ENCODE results near the gene PPP1R37.

Gene PPP1R37

GRCh38 chr19:45091031-45091923, 1.7 kb upstream of the PPP1R37 start:
- peak; percentile 100 for DNase-seq
- no peak overlapping the region for H2BK12ac ChIP-seq (ENCODE audit: low read length)
- no peak overlapping the region for H4K12ac ChIP-seq (ENCODE audit: low read depth, low read length)
- H3K4ac ChIP-seq (ENCODE audit: low read depth, low read length) = no peak overlapping the region
- H3K4me3 ChIP-seq (ENCODE audit: low read depth, low read length) = no peak overlapping the region
- H3K27me3 ChIP-seq (ENCODE audit: insufficient read depth, low read length) = no peaks in the 10 kb centered on the region
- H3K27ac ChIP-seq (ENCODE audit: low read depth, low read length) = peak overlapping the region; percentile 29
- H3K4me2 ChIP-seq (ENCODE audit: low read length) = peak overlapping the region; percentile 82
- no peak overlapping the region for H3K9ac ChIP-seq (ENCODE audit: low read length)
- no peak overlapping the region for H2AK5ac ChIP-seq (ENCODE audit: low read length)
- H4K8ac ChIP-seq (ENCODE audit: low read depth, low read length) = peak overlapping the region; percentile 74
- no peak overlapping the region for H3K18ac ChIP-seq (ENCODE audit: low read length)
- H3K79me2 ChIP-seq (ENCODE audit: control insufficient read depth, insufficient read depth, low read length, poor library complexity) = peaks cover 22% of the 10 kb centered on the region
- H3K23ac ChIP-seq (ENCODE audit: low read length) = no peak overlapping the region
- H3K14ac ChIP-seq (ENCODE audit: low read length) = no peak overlapping the region
- H2BK120ac ChIP-seq (ENCODE audit: insufficient read depth, low read length, poor library complexity) = no peak overlapping the region
- H4K91ac ChIP-seq (ENCODE audit: low read depth, low read length) = no peak overlapping the region
- no CpG with 5 or more reads among the region's 64 CpGs for WGBS (ENCODE audit: extremely low coverage, insufficient coverage, insufficient read length)
- peaks cover 13 to 15% of the 10 kb centered on the region in 2 experiments for H3K4me1 ChIP-seq (ENCODE audit: control insufficient read depth in 1 of 2, insufficient read depth in 2 of 2, low read length in 2 of 2)
- peaks cover 19 to 22% of the 10 kb centered on the region in 2 experiments for H3K36me3 ChIP-seq (ENCODE audit: control insufficient read depth in 1 of 2, insufficient read depth in 2 of 2, low read length in 2 of 2)
- peaks cover 10% of the 10 kb centered on the region for H3K79me1 ChIP-seq (ENCODE audit: low read length)
- H3K9me3 ChIP-seq (ENCODE audit: insufficient read depth, low read depth, low read length) = no peaks in the 10 kb centered on the region
- peak overlapping the region; percentile 56 for H2AFZ ChIP-seq (ENCODE audit: insufficient read depth, low read length, poor library complexity)
- H2BK5ac ChIP-seq (ENCODE audit: low read depth, low read length, poor library complexity) = no peak overlapping the region

- peak overlapping the region; percentile 100 for H3K4ac ChIP-seq (ENCODE audit: low read depth, low read length)
- no peak overlapping the region for H3K27ac ChIP-seq (ENCODE audit: low read depth, low read length)
- no peak overlapping the region for H2AFZ ChIP-seq (ENCODE audit: insufficient read depth, low read length, poor library complexity)
- H2BK5ac ChIP-seq (ENCODE audit: low read depth, low read length, poor library complexity) = no peak overlapping the region
- peaks cover 29 to 33% of the 10 kb centered on the region in 2 experiments for H3K4me1 ChIP-seq (ENCODE audit: control insufficient read depth in 1 of 2, insufficient read depth in 2 of 2, low read length in 2 of 2)
- no peak overlapping the region for H3K14ac ChIP-seq (ENCODE audit: low read length)
- H3K23ac ChIP-seq (ENCODE audit: low read length) = no peak overlapping the region
- no peak overlapping the region for H2BK12ac ChIP-seq (ENCODE audit: low read length)
- no peak overlapping the region for H4K12ac ChIP-seq (ENCODE audit: low read depth, low read length)
- H3K4me3 ChIP-seq (ENCODE audit: low read depth, low read length) = no peak overlapping the region
- no peak overlapping the region for H2BK120ac ChIP-seq (ENCODE audit: insufficient read depth, low read length, poor library complexity)
- H3K9me3 ChIP-seq (ENCODE audit: insufficient read depth, low read depth, low read length) = no peaks in the 10 kb centered on the region
- H2AK5ac ChIP-seq (ENCODE audit: low read length) = no peak overlapping the region
- H4K91ac ChIP-seq (ENCODE audit: low read depth, low read length) = no peak overlapping the region
- H4K8ac ChIP-seq (ENCODE audit: low read depth, low read length) = no peak overlapping the region
- no peak overlapping the region for H3K18ac ChIP-seq (ENCODE audit: low read length)
- H3K79me2 ChIP-seq (ENCODE audit: control insufficient read depth, insufficient read depth, low read length, poor library complexity) = peaks cover 35% of the 10 kb centered on the region
- peaks cover 10% of the 10 kb centered on the region for H3K79me1 ChIP-seq (ENCODE audit: low read length)
- H3K4me2 ChIP-seq (ENCODE audit: low read length) = peak overlapping the region; percentile 99
- H3K9ac ChIP-seq (ENCODE audit: low read length) = no peak overlapping the region
- no peak for DNase-seq
- H3K27me3 ChIP-seq (ENCODE audit: insufficient read depth, low read length) = no peaks in the 10 kb centered on the region
- peaks cover 13 to 15% of the 10 kb centered on the region in 2 experiments for H3K36me3 ChIP-seq (ENCODE audit: control insufficient read depth in 1 of 2, insufficient read depth in 2 of 2, low read length in 2 of 2)
- WGBS (ENCODE audit: extremely low coverage, insufficient coverage, insufficient read length) = no CpG with 5 or more reads among the region's 9 CpGs
These were observed 1.2 kb downstream of the PPP1R37 start for GRCh38 chr19:45094137-45094536.

- no peak overlapping the region for H2BK120ac ChIP-seq (ENCODE audit: insufficient read depth, low read length, poor library complexity)
- no peak overlapping the region for H2BK5ac ChIP-seq (ENCODE audit: low read depth, low read length, poor library complexity)
- H2AK5ac ChIP-seq (ENCODE audit: low read length) = no peak overlapping the region
- H4K12ac ChIP-seq (ENCODE audit: low read depth, low read length) = no peak overlapping the region
- H3K4me2 ChIP-seq (ENCODE audit: low read length) = no peak overlapping the region
- DNase-seq = no peak
- H3K4me3 ChIP-seq (ENCODE audit: low read depth, low read length) = no peak overlapping the region
- peaks cover 10% of the 10 kb centered on the region for H3K79me1 ChIP-seq (ENCODE audit: low read length)
- H3K18ac ChIP-seq (ENCODE audit: low read length) = no peak overlapping the region
- no peak overlapping the region for H2BK12ac ChIP-seq (ENCODE audit: low read length)
- WGBS (ENCODE audit: extremely low coverage, insufficient coverage, insufficient read length) = no CpG with 5 or more reads among the region's 5 CpGs
- peaks cover 37% of the 10 kb centered on the region for H3K79me2 ChIP-seq (ENCODE audit: control insufficient read depth, insufficient read depth, low read length, poor library complexity)
- peak overlapping the region; percentile 92 for H3K4ac ChIP-seq (ENCODE audit: low read depth, low read length)
- H3K9ac ChIP-seq (ENCODE audit: low read length) = no peak overlapping the region
- H3K9me3 ChIP-seq (ENCODE audit: insufficient read depth, low read depth, low read length) = no peaks in the 10 kb centered on the region
- no peaks in the 10 kb centered on the region for H3K27me3 ChIP-seq (ENCODE audit: insufficient read depth, low read length)
- H3K14ac ChIP-seq (ENCODE audit: low read length) = no peak overlapping the region
- H3K23ac ChIP-seq (ENCODE audit: low read length) = no peak overlapping the region
- H4K8ac ChIP-seq (ENCODE audit: low read depth, low read length) = no peak overlapping the region
- H3K4me1 ChIP-seq (ENCODE audit: control insufficient read depth in 1 of 2, insufficient read depth in 2 of 2, low read length in 2 of 2) = peaks cover 33 to 36% of the 10 kb centered on the region in 2 experiments
- H4K91ac ChIP-seq (ENCODE audit: low read depth, low read length) = no peak overlapping the region
- no peak overlapping the region for H2AFZ ChIP-seq (ENCODE audit: insufficient read depth, low read length, poor library complexity)
- peaks cover 13 to 15% of the 10 kb centered on the region in 2 experiments for H3K36me3 ChIP-seq (ENCODE audit: control insufficient read depth in 1 of 2, insufficient read depth in 2 of 2, low read length in 2 of 2)
- no peak overlapping the region for H3K27ac ChIP-seq (ENCODE audit: low read depth, low read length)
These were observed 1.7 kb downstream of the PPP1R37 start for GRCh38 chr19:45094707-45095106.

GRCh38 chr19:45095496-45096413, 2.8 kb downstream of the PPP1R37 start:
- peaks cover 10% of the 10 kb centered on the region for H3K79me1 ChIP-seq (ENCODE audit: low read length)
- no peak overlapping the region for H2AK5ac ChIP-seq (ENCODE audit: low read length)
- no peak overlapping the region for H2BK12ac ChIP-seq (ENCODE audit: low read length)
- no peak for DNase-seq
- no peak overlapping the region for H4K12ac ChIP-seq (ENCODE audit: low read depth, low read length)
- H2AFZ ChIP-seq (ENCODE audit: insufficient read depth, low read length, poor library complexity) = no peak overlapping the region
- no peak overlapping the region for H4K8ac ChIP-seq (ENCODE audit: low read depth, low read length)
- peak overlapping the region; percentile 92 for H3K4ac ChIP-seq (ENCODE audit: low read depth, low read length)
- H2BK5ac ChIP-seq (ENCODE audit: low read depth, low read length, poor library complexity) = no peak overlapping the region
- peaks cover 6 to 7% of the 10 kb centered on the region in 2 experiments for H3K36me3 ChIP-seq (ENCODE audit: control insufficient read depth in 1 of 2, insufficient read depth in 2 of 2, low read length in 2 of 2)
- H3K79me2 ChIP-seq (ENCODE audit: control insufficient read depth, insufficient read depth, low read length, poor library complexity) = peaks cover 37% of the 10 kb centered on the region
- WGBS (ENCODE audit: extremely low coverage, insufficient coverage, insufficient read length) = no CpG with 5 or more reads among the region's 14 CpGs
- H3K4me2 ChIP-seq (ENCODE audit: low read length) = no peak overlapping the region
- no peak overlapping the region for H3K18ac ChIP-seq (ENCODE audit: low read length)
- no peaks in the 10 kb centered on the region for H3K9me3 ChIP-seq (ENCODE audit: insufficient read depth, low read depth, low read length)
- H4K91ac ChIP-seq (ENCODE audit: low read depth, low read length) = no peak overlapping the region
- peaks cover 33 to 37% of the 10 kb centered on the region in 2 experiments for H3K4me1 ChIP-seq (ENCODE audit: control insufficient read depth in 1 of 2, insufficient read depth in 2 of 2, low read length in 2 of 2)
- H2BK120ac ChIP-seq (ENCODE audit: insufficient read depth, low read length, poor library complexity) = no peak overlapping the region
- H3K27me3 ChIP-seq (ENCODE audit: insufficient read depth, low read length) = no peaks in the 10 kb centered on the region
- no peak overlapping the region for H3K23ac ChIP-seq (ENCODE audit: low read length)
- H3K27ac ChIP-seq (ENCODE audit: low read depth, low read length) = no peak overlapping the region
- H3K4me3 ChIP-seq (ENCODE audit: low read depth, low read length) = no peak overlapping the region
- no peak overlapping the region for H3K14ac ChIP-seq (ENCODE audit: low read length)
- H3K9ac ChIP-seq (ENCODE audit: low read length) = no peak overlapping the region

Data from trophoblast cell (in vitro differentiated cells and primary cell).